IPS-11a (cell line): ENCODE data around the gene NEDD4L.

ENCODE experiments used
- H3K4me3 ChIP-seq: one replicate; pipeline ENCODE4 v1.5.1; 2013; ENCODE audit warnings: low read depth, low read length, control low read depth

The NEDD4L gene

GRCh38 chr18:58051765-58052460 lies 7.9 kb downstream of the NEDD4L start:
- no peak overlapping the region for H3K4me3 ChIP-seq

GRCh38 chr18:58052960-58053359 lies 8.9 kb downstream of the NEDD4L start:
- no peak overlapping the region for H3K4me3 ChIP-seq

- H3K4me3 ChIP-seq = no peak overlapping the region
These were observed 10.2 kb downstream of the NEDD4L start for GRCh38 chr18:58054041-58054781.

GRCh38 chr18:58055890-58056558 lies 12.0 kb downstream of the NEDD4L start:
- H3K4me3 ChIP-seq = no peak overlapping the region

- no peak overlapping the region for H3K4me3 ChIP-seq
These were observed 12.8 kb downstream of the NEDD4L start for GRCh38 chr18:58056852-58057251.

- H3K4me3 ChIP-seq = no peak overlapping the region
These were observed 13.4 kb downstream of the NEDD4L start for GRCh38 chr18:58057291-58057965.

GRCh38 chr18:58058720-58059119 lies 14.7 kb downstream of the NEDD4L start:
- H3K4me3 ChIP-seq = no peak overlapping the region

- no peak overlapping the region for H3K4me3 ChIP-seq
These were observed 16.2 kb downstream of the NEDD4L start for GRCh38 chr18:58060254-58060653.

GRCh38 chr18:58061349-58061748 lies 17.3 kb downstream of the NEDD4L start:
- H3K4me3 ChIP-seq = no peak overlapping the region

- no peak overlapping the region for H3K4me3 ChIP-seq
These were observed 20.5 kb downstream of the NEDD4L start for GRCh38 chr18:58064406-58064998.

GRCh38 chr18:58065956-58066355 lies 21.9 kb downstream of the NEDD4L start:
- no peak overlapping the region for H3K4me3 ChIP-seq

GRCh38 chr18:58067601-58068000 lies 23.6 kb downstream of the NEDD4L start:
- no peak overlapping the region for H3K4me3 ChIP-seq

GRCh38 chr18:58069099-58069498 lies 25.1 kb downstream of the NEDD4L start:
- H3K4me3 ChIP-seq = no peak overlapping the region

- H3K4me3 ChIP-seq = no peak overlapping the region
These were observed 25.8 kb downstream of the NEDD4L start for GRCh38 chr18:58069721-58070292.

- no peak overlapping the region for H3K4me3 ChIP-seq
These were observed 32.0 kb downstream of the NEDD4L start for GRCh38 chr18:58076052-58076451.

- no peak overlapping the region for H3K4me3 ChIP-seq
These were observed 33.3 kb downstream of the NEDD4L start for GRCh38 chr18:58077329-58077728.

- H3K4me3 ChIP-seq = no peak overlapping the region
These were observed 35.0 kb downstream of the NEDD4L start for GRCh38 chr18:58078889-58079573.

GRCh38 chr18:58080451-58080850 lies 36.4 kb downstream of the NEDD4L start:
- no peak overlapping the region for H3K4me3 ChIP-seq

- no peak overlapping the region for H3K4me3 ChIP-seq
These were observed 44.1 kb downstream of the NEDD4L start for GRCh38 chr18:58087928-58088690.
